ENCODE data around the gene PPM1A.

GRCh38 chr14:60302663-60303062 is 53.6 kb downstream of the PPM1A start:
- TF ChIP-seq FOXK2 (conservative IDR thresholded peaks at IDR 0.05 in 1 of 2, IDR thresholded peaks at IDR 0.05 in 1 of 2; ENCODE audit: low read depth in 2 of 2): no peak
- no peak for TF ChIP-seq CTCF (IDR thresholded peaks at IDR 0.05 in 2 of 3, conservative IDR thresholded peaks at IDR 0.05 in 1 of 3; ENCODE audit: insufficient read depth in 2 of 3, low read depth in 1 of 3, low read length in 3 of 3)
- TF ChIP-seq HDAC1 (IDR thresholded peaks at IDR 0.05): no peak
- no peak for TF ChIP-seq MAFK (IDR thresholded peaks at IDR 0.05; ENCODE audit: low read length)
- no peak for TF ChIP-seq TAF15 (IDR thresholded peaks at IDR 0.05; ENCODE audit: low read depth, low read length)
- TF ChIP-seq, protein P1, sequence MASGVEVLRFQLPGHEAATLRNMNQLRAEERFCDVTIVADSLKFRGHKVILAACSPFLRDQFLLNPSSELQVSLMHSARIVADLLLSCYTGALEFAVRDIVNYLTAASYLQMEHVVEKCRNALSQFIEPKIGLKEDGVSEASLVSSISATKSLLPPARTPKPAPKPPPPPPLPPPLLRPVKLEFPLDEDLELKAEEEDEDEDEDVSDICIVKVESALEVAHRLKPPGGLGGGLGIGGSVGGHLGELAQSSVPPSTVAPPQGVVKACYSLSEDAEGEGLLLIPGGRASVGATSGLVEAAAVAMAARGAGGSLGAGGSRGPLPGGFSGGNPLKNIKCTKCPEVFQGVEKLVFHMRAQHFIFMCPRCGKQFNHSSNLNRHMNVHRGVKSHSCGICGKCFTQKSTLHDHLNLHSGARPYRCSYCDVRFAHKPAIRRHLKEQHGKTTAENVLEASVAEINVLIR (CRISPR knock-in tag; IDR thresholded peaks at IDR 0.05): no peak
- TF ChIP-seq, protein P2, sequence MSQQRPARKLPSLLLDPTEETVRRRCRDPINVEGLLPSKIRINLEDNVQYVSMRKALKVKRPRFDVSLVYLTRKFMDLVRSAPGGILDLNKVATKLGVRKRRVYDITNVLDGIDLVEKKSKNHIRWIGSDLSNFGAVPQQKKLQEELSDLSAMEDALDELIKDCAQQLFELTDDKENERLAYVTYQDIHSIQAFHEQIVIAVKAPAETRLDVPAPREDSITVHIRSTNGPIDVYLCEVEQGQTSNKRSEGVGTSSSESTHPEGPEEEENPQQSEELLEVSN (IDR thresholded peaks at IDR 0.05; ENCODE audit: borderline replicate concordance in 1 of 2, extremely low read depth in 1 of 2, insufficient read depth in 1 of 2, insufficient read length in 1 of 2, low read depth in 1 of 2, low read length in 1 of 2, poor library complexity in 1 of 2, severe bottlenecking in 1 of 2): no peak
- no peak for TF ChIP-seq E4F1 (CRISPR knock-in tag; IDR thresholded peaks at IDR 0.05; ENCODE audit: borderline replicate concordance)
- TF ChIP-seq, protein P3, sequence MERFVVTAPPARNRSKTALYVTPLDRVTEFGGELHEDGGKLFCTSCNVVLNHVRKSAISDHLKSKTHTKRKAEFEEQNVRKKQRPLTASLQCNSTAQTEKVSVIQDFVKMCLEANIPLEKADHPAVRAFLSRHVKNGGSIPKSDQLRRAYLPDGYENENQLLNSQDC (CRISPR knock-in tag; IDR thresholded peaks at IDR 0.05): no peak
- TF ChIP-seq E2F3 (CRISPR knock-in tag; IDR thresholded peaks at IDR 0.05): no peak
- no peak for TF ChIP-seq TSHZ1 (CRISPR knock-in tag; IDR thresholded peaks at IDR 0.05)
- no peak for TF ChIP-seq JUNB (CRISPR knock-in tag; conservative IDR thresholded peaks at IDR 0.05)
- no peak for TF ChIP-seq STAT5B (CRISPR knock-in tag; IDR thresholded peaks at IDR 0.05)
- no peak for TF ChIP-seq EZH2 (IDR thresholded peaks at IDR 0.05; ENCODE audit: borderline replicate concordance, low read depth, low read length)

Measured in K562 (cell line).